GM12891 (cell line): ENCODE measurements around the gene VTN.

Experiments used
- POLR2A ChIP-seq: IDR thresholded peaks from 2 replicates; pipeline ENCODE4 v1.6.1; 2011; ENCODE audit warnings: low read depth, low read length, control low read depth
- POLR2AphosphoS5 ChIP-seq: IDR thresholded peaks from 2 replicates; pipeline ENCODE4 v1.6.1; 2011; ENCODE audit warnings: low read depth, low read length, control low read depth
- SPI1 ChIP-seq: IDR thresholded peaks from 2 replicates; pipeline ENCODE4 v1.6.1; 2011; ENCODE audit warnings: low read depth, low read length, control low read depth
- TAF1 ChIP-seq: IDR thresholded peaks from 2 replicates; pipeline ENCODE4 v1.6.1; 2011; ENCODE audit warnings: low read depth, low read length, control low read depth

DNA sequence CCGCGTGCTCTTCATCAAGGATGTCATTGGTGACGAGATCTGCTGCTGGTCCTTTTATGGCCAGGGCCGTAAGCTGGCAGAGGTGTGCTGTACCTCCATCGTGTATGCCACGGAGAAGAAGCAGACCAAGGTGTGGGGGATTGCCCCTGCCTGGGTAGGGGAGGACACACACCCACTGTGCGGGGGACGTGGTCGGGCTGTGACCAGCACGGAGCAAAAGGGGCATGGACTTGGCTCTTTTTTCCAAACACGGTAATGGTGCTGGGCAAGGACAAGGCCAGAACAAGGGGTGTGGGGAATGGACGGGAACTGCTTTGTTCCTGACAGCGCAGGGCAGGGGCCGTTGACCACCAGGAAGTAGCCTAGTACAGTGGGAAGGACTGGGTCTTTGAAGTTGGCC, 27.8 kb downstream of the VTN start:
- no peak for TF ChIP-seq POLR2AphosphoS5
- no peak for TF ChIP-seq SPI1
- TF ChIP-seq POLR2A = no peak
- TF ChIP-seq TAF1 = no peak
